D721Med (cell line): ENCODE results near the gene E2F4.

Experiments
- DNase-seq: peaks from one replicate; pipeline ENCODE4 v3.0.0; 2011; ENCODE audit warnings: low spot score; ENCODE audit not compliant: insufficient read length
- FAIRE-seq: peaks from 2 replicates; lab custom pipeline; 2011; peaks lifted over from hg19 to GRCh38; lab: Jason Lieb, UNC
- TF ChIP-seq, protein P1 (sequence below): IDR thresholded peaks from 2 replicates; pipeline ENCODE4 v1.5.1; 2012; ENCODE audit warnings: mild to moderate bottlenecking, control low read depth; ENCODE audit not compliant: insufficient read depth; ENCODE audit errors: missing control alignments

E2F4 gene

DNA sequence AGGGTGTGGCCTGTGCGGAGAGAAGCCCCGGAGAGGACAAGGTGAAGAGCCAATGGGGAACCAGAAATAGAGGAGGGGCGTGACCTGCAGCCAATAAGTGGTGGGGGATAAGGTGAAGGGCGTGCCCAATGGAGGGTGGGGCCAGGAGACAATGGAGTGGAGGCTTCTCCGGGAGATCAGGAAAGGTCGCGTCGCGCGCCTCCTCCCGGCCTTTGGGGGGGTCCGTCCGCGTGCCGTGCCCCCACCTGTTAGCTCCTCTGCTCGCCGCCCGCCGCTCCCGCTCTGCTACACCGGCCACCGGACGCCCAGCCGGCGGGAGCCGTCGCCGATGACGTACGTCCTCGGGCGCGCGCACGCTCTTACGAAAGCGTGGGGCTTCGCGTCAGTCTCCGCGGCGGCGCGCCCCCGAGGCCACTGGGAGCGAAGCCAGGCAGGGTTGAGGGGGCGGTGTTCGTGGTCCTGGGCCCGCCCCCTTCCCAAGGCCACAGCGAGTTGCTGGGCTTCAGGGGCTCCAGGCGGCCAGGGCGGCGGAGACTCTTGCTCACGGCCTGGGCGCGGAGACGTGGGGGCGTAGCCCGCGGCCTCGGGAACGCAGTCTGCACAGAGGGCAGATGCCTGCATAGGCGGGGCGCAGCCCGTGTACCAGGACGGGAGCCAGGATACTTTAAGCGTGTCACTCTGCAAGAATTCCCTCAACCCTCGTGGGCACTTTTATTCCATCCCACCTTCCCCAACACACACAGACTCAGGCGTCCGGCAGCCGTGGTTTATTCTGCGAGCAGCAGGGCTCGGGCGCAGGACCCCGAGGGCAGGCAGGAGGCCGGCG, 8.1 kb upstream of the E2F4 start, which contains the start of gene MATCAP1:
Gene MATCAP1 (minus strand): TSS at position 337 of the 826 bp plus-strand sequence. CDS start 3,353 bp downstream, outside the sequence.
- FAIRE-seq = no peak
- peak; percentile 83 for DNase-seq
- TF ChIP-seq, protein P1, sequence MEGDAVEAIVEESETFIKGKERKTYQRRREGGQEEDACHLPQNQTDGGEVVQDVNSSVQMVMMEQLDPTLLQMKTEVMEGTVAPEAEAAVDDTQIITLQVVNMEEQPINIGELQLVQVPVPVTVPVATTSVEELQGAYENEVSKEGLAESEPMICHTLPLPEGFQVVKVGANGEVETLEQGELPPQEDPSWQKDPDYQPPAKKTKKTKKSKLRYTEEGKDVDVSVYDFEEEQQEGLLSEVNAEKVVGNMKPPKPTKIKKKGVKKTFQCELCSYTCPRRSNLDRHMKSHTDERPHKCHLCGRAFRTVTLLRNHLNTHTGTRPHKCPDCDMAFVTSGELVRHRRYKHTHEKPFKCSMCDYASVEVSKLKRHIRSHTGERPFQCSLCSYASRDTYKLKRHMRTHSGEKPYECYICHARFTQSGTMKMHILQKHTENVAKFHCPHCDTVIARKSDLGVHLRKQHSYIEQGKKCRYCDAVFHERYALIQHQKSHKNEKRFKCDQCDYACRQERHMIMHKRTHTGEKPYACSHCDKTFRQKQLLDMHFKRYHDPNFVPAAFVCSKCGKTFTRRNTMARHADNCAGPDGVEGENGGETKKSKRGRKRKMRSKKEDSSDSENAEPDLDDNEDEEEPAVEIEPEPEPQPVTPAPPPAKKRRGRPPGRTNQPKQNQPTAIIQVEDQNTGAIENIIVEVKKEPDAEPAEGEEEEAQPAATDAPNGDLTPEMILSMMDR = no peak

DNA sequence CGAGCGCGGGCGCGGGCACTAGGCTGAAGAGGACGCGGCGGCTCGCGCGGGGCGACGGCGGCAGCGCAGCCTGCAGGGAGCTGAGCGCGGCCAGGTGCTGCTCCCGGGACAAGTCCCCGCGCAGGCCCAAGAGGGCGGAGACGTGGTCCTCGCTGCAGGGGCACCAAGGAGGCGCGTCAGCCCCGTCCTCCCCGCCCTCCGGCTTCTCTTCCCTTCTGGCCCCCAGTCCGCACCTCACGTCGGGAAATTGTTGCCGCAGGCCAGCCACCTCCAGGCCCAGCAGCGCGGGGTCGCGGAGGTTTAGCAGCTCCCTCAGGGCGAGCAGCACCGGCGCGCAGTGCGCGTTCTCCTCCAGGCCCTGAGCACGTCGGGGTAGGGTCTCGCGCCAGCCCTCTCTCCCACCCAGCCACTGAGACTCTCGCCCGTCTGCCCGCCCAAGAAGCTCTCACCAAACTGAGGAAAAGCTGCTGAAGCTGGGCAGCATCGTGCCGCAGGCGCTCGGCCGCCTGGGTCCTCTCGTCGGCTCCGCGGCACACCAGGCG, 7.4 kb upstream of the E2F4 start:
- TF ChIP-seq, protein P1 = no peak
- DNase-seq = no peak
- no peak for FAIRE-seq

DNA sequence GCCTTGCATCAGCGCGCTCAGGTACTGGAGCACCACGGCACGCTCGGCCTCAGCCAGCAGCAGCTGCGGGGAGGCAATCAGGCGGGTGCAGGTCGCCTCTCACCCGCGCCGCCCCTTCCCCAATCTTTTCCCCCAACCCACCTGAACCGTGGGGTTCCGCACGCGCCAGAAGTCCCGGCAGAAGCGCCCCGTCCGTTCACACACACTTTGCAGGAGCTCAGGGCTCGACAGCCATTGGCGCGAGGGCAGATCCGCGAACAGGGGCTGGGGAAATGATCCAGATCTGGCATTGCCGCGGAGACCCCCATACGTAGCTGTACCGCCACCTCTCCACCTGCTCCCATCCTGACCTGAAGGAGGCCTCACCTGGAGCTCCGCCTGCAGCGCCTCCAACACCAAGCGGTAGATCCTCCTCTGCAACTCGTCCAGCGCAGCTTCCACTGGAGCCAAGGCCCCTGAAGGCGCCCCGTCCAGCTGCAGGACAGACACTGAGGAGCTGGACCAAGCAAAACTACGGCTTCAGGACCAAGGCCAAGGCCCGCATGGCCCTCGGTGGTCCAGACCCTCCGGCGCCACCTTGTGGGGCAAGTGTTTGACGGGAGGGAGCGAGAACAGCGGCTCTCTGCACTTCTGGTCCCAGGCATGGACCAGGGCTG, 6.8 kb upstream of the E2F4 start:
- DNase-seq = no peak
- no peak for FAIRE-seq
- TF ChIP-seq, protein P1 = peak; percentile 72

DNA sequence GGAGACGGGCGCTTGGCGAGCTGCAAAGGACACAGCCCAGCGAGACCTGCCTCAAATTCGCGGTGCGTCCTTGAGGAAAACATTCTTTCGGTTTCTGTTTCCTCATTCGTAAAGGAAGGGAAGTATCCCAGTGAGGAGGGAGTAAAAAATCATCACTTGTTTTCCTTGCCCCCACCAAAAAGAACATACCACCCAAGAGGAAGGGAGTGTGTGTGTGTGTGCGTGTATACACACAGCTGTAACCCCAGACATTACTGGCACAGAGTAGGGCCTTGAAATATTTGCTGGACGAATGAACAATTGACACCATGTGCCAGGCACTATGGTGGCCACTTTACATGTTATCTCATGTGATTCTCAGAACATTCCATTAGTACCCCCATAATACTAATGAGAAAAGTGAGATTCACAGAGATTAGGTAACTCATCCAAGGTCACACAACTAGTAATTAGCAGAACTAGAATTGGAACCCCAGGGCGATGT, 6.3 kb upstream of the E2F4 start:
- TF ChIP-seq, protein P1 = no peak
- DNase-seq = no peak
- FAIRE-seq = no peak

DNA sequence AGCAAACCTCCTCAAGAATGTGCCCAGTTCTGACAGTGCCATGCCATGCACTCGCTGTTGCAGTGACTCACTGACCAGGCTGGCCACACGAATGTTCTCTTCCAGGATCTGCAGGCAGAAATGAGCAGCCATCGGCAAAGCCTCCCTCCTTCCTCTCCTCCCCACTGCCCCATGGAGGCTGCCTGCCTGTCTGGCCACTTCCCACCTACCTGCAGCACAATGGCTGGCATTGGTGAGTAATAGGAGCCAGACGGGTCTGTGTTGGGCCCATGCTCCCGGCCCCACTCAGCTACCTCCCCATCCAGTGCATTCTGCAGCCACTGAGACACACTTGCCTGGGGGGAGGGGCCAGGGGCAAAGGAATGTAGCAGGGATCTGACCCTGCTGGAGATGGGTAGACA, 5.4 kb upstream of the E2F4 start:
- FAIRE-seq (no peak), DNase-seq (no peak)
- TF ChIP-seq, protein P1 = no peak

DNA sequence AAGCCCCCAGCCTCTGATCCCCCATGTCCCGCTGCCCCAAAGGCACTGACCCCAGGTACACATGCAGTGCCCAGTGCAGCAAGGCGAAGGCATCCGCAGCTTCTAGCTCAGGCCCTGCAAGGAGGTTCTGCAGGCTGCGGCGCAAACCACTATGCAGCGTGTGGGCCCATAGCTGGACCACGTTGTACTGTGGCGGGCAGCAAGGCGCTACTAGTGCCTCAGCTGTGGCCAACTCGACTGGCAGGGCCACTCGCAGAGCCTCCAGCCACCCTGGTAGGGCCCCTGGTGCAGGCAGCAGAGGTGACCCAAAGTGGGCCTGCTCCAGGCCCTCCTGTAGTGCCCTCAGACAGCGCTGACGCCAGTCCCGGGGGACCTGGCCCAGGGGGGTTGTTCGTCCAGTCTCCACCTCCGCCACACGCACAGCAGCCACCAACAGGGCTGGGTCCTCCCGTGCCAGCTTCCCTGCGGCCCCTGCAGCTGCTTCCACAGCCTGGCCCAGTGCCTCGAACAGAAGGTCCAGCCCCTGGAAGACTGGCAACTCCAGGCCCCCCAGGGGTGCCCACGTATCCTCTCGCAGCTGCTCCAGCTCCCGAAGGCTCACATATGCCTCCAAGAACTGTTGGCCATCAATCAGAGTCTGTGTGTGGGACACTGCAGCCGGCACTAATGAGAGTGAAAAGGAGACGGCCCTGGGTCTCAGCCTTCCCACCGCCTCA, 4.6 kb upstream of the E2F4 start:
- DNase-seq = no peak
- TF ChIP-seq, protein P1 = no peak
- no peak for FAIRE-seq
